GM19351 (cell line): Measurements from ENCODE around the gene SYNJ2BP.
"Not testable (repeated sequence)": the region's sequence is repeated elsewhere in the genome, so short reads cannot be mapped to it uniquely, and the experiment has no call there.

ENCODE experiments used
- ATAC-seq: cut with Tn5 transposase; IDR thresholded peaks from one replicate; pipeline ENCODE4 v1.9.1; 2021; ENCODE audit warnings: mild to moderate bottlenecking, moderate library complexity; ENCODE audit not compliant: unreplicated experiment

SYNJ2BP gene, protein sequence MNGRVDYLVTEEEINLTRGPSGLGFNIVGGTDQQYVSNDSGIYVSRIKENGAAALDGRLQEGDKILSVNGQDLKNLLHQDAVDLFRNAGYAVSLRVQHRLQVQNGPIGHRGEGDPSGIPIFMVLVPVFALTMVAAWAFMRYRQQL

GRCh38 chr14:70416725-70417349 lies at the start of gene SYNJ2BP:
TSS of gene SYNJ2BP (minus strand) at chr14:70417090. CDS start at chr14:70416963, 127 bp downstream.
- ATAC-seq, result peak; percentile 54

GRCh38 chr14:70454731-70455130 lies 37.8 kb upstream of the SYNJ2BP start:
- no peak for ATAC-seq

- ATAC-seq, result no peak
Measured at GRCh38 chr14:70451874-70452273, 35.0 kb upstream of the SYNJ2BP start, which contains the start of gene ADAM21. TSS of gene ADAM21 (plus strand) at chr14:70452174. CDS start at chr14:70457500, 5,326 bp downstream.

- no peak for ATAC-seq
Measured at GRCh38 chr14:70448633-70449340, 31.9 kb upstream of the SYNJ2BP start.

DNA sequence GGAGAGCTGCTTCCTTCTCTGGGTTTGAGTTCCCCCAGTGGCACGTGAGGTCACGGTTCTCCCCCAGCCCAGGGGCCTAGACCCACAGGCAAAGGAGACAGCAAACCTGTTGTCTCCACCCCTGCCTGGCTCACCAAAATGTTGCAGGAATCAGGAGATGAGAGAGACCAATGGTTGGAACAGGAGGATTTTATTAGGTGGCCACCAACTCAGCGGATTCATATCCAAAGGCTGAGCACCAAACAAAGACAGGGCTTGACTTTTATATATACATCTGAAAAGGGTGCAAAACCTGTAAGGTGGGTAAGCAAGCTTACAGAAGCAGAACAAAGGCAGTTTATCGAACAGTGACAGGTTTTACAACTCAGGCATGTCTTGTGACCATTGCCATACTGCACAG lies 25.9 kb upstream of the SYNJ2BP start:
- no peak for ATAC-seq

DNA sequence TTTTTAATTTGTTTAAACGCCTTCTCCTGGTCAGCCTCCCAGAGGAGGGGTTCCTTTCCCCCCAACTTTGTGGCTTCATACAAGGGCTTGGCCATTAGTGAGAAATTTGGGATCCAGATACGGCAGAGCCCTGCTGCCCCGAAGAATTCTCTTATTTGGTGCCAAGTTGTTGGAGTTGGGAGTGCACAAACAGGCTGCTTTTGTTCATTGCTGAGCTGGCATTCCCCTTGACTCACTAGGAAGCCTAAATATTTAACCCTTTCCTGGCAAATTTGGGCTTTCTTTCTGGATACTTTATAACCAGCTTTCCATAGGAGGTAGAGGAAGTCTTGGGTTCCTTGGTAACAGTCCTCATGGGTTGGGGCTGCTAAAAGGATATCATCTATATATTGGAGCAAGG lies 24.8 kb upstream of the SYNJ2BP start:
- no peak for ATAC-seq

DNA sequence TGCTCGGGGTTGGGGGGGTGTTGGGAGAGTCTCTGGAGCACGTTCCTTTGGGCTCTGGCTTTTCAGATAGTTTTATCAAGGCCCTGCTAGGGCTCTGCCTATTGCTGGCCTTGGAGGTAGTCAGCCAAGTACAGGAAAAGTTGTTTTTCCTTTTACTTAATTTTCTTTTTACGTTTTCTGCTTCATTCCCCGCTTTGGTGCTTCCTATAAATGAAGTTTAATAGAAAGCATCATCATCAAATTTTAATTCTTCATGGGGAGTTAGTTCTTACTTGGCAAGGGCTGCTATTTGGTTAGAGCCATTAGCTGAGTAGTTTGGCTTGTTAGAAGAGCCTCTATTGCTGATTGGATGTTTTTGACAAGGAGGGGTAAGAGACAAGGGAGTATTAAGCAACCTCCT lies 20.0 kb upstream of the SYNJ2BP start:
- ATAC-seq, result no peak

GRCh38 chr14:70426555-70426954 lies 9.7 kb upstream of the SYNJ2BP start:
- not testable (repeated sequence) for ATAC-seq

DNA sequence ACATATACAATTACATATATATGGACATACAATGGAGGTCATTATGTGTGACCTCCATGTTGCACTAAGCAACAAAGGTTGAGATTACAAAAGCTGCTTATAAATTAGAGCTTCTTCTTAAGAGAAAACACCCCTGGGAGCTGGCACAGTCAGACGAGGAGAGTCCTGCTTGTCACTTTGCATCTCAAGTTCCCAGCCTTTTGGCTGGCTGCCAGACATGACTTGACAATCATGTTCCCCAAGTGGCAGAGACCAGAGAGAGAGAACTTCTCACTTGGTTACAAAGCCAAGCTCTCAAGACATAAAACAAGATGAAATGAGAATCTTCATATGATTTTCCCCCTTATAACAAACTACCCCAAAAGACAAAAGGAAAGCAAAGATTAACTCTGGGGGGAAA lies 8.5 kb upstream of the SYNJ2BP start:
- no peak for ATAC-seq

- ATAC-seq, result no peak
Measured at GRCh38 chr14:70422538-70422937, 5.6 kb upstream of the SYNJ2BP start.

DNA sequence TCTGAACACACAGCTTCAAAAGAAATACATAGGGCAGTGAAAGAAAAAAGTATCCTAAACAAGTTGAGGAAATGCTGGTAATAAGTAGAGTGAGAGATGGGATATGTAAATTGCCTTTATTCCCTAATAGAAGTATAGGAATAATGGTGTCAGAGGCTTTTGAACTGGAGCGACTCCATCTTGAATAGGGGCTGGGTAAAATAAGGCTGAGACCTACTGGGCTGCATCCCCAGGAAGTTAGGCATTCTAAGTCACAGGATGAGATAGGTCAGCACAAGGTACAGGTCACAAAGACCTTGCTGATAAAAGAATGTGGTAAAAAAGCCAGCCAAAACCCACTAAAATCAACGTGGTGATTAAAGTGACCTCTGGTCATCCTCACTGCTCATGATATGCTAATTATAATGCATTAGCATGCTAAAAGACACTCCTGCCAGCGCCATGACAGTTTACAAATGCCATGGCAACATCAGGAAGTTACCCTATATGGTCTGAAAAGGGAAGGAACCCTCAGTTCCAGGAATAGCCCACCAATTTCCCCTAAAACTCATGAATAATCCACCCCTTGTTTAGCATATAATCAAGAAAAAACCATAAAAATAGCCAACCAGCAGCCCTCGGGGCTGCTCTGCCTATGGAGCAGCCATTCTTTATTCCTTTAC lies 2.5 kb upstream of the SYNJ2BP start:
- ATAC-seq, result not testable (repeated sequence)

GRCh38 chr14:70416338-70416724 lies 559 bp downstream of the SYNJ2BP start:
- no peak for ATAC-seq

GRCh38 chr14:70415788-70416187 lies 1.1 kb downstream of the SYNJ2BP start:
- no peak for ATAC-seq

DNA sequence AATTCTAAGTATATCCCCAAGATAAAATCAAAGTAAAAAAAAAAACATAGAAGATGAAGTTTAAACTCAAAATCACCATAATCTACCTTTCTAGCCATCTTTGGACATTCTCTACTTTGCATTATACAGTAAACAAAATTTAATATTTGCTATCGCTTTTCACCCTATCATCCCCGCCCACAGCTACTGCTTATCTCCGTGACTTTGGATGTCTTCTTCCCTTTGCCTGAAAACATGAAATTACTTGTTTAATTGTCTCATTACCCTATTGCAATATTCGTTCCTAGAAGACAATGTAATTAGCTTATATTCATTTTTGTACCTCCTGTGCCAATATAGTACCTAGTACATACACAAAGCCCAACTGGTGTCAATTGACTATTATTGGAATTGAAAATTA lies 9.3 kb downstream of the SYNJ2BP start:
- no peak for ATAC-seq

- not testable (repeated sequence) for ATAC-seq
Measured at GRCh38 chr14:70406216-70406615, 10.7 kb downstream of the SYNJ2BP start.

DNA sequence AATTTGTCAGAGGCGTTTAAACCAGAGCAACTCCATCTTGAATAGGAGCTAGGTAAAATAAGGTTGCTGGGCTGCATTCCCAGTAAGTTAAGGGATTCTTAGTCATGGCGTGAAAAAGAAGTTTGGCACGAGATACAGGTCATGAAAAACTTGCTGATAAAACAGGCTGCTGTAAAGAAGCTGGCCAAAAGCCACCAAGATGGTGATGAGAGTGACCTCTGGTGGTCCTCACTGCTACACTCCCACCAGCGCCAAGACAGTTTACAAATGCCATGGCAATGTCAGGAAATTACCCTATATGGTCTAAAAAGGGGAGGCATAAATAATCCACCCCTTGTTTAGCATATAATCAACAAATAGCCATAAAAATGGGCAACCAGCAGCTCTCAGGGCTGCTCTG lies 13.6 kb downstream of the SYNJ2BP start:
- ATAC-seq, result not testable (repeated sequence)

DNA sequence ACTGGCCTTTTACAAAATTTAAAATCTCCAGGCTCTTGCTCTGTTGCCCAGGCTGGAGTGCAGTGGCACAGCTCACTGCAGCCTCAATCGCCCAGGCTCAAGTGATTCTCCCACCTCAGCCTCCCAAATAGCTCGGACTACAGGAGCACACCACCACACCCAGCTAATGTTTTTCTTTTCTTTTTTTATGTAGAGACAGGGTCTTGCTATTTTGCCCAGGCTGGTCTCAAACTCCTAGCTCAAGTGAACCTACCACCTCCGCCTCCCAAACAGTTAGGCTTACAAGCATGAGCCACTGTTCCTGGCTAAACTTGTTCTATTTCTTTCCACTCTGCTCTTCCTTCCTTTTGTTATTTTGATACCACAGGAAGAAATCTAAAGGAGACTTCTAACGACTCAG lies 15.2 kb downstream of the SYNJ2BP start:
- no peak for ATAC-seq

DNA sequence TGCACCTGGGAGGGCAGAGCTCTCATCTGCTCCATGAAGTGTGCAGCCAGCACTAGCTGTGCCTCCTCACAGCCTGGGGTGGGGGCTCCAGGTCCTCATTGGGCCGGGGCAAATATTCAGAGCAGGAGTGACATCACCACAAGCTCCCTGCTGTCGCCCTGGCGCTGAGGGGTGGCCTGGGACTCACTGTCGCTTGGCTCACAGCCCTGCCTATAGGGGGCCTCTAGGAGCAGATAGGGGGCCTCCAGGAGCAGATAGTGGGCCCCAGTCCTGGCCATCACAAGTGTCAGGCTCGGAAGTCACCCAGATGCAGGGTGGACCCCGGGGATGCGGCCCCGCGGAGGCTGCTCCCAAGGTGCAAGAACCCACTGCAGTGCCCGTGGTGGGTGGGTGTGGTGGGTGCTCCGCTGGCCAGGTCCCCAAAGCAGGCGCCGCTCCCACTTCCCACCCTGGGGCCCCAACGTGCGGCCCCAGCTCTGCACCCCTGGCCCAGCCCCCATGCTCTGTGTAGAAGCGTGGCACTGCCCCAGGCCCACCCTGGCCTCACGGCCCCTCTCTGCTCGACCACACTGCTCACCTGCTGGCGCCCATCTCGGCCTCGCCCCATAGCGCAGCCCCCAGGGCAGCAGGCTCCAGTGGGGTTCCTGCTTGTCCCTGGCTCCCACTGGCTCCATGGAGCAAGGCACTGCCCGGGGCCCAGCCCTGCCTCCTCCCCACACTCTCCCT lies 18.0 kb downstream of the SYNJ2BP start:
- no peak for ATAC-seq

- no peak for ATAC-seq
Measured at GRCh38 chr14:70398280-70398679, 18.6 kb downstream of the SYNJ2BP start.

GRCh38 chr14:70397746-70398145 lies 19.1 kb downstream of the SYNJ2BP start:
- no peak for ATAC-seq

DNA sequence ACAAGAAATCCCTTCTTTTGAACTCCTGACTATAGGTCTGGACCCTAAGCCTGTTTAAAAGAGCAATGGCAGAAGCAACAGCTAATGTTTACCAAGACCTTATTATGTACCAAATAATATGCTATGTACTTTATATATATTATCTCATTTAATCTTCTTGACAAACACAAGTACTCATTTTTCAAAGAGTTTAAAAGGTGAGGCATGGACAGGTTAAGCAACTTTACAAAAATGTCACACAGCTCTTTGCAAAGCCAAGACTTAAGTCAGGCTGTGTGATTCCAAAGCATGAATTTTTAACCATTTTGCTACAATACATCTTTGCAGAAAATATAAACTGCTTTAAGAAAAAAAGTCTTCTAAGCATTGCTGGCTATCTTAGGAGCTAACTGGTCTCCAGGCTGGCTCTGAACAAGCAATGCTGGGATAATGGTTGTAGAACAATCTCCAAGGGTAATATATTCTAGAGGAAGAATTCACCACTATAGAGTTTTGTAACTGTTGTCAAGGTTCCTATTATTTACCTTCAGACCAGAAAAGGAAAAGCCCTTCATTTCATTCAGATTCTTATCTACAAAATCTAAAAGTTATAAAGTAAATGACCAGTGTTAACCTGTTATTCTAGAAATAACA lies 22.1 kb downstream of the SYNJ2BP start:
- ATAC-seq, result no peak
